H9 (cell line): ENCODE measurements around the gene RIPK4. TPM values are rescaled to one million over a fixed set of nuclear protein-coding genes. Genes with fewer than 3 reads are reported as not detected.

Experiments used
- DNase-seq: peaks from one replicate; pipeline ENCODE4 v3.0.0-alpha.2; 2017
- H2AFZ ChIP-seq: one replicate; pipeline ENCODE4 v1.6.1; 2013; ENCODE audit warnings: mild to moderate bottlenecking, low read length, control low read depth, moderate library complexity
- H2AK5ac ChIP-seq: 2 replicates; pipeline ENCODE4 v1.6.1; 2013; ENCODE audit warnings: low read length, control low read depth, mixed read lengths; ENCODE audit not compliant: insufficient read length
- H2BK120ac ChIP-seq: one replicate; pipeline ENCODE4 v1.6.1; 2013; ENCODE audit warnings: low read depth, mild to moderate bottlenecking, low read length, control low read depth, inconsistent platforms; ENCODE audit not compliant: poor library complexity, severe bottlenecking
- H2BK12ac ChIP-seq: 2 replicates; pipeline ENCODE4 v1.6.1; 2013; ENCODE audit warnings: low read length, control low read depth, mixed read lengths, low read depth; ENCODE audit not compliant: insufficient read length
- H2BK15ac ChIP-seq: 2 replicates; pipeline ENCODE4 v1.6.1; 2013; ENCODE audit warnings: low read depth, low read length, control low read depth
- H2BK20ac ChIP-seq: one replicate; pipeline ENCODE4 v1.6.1; 2013; ENCODE audit warnings: low read depth, mild to moderate bottlenecking, low read length, control low read depth, inconsistent platforms; ENCODE audit not compliant: poor library complexity, severe bottlenecking
- H2BK5ac ChIP-seq: 2 replicates; pipeline ENCODE4 v1.6.1; 2013; ENCODE audit warnings: low read length, control low read depth, mixed read lengths; ENCODE audit not compliant: insufficient read length
- H3K14ac ChIP-seq: 2 replicates; pipeline ENCODE4 v1.6.1; 2013; ENCODE audit warnings: low read length, control low read depth; ENCODE audit not compliant: insufficient read depth
- H3K18ac ChIP-seq: 2 replicates; pipeline ENCODE4 v1.6.1; 2013; ENCODE audit warnings: low read depth, mild to moderate bottlenecking, mixed read lengths, low read length, control low read depth; ENCODE audit not compliant: insufficient read length
- H3K23ac ChIP-seq: 2 replicates; pipeline ENCODE4 v1.6.1; 2013; ENCODE audit warnings: low read length, control low read depth, mixed read lengths, low read depth; ENCODE audit not compliant: insufficient read length
- H3K23me2 ChIP-seq: 2 replicates; pipeline ENCODE4 v1.6.1; 2013; ENCODE audit warnings: low read depth, mild to moderate bottlenecking, mixed read lengths, low read length, control low read depth; ENCODE audit not compliant: insufficient read length, poor library complexity, severe bottlenecking
- H3K27ac ChIP-seq: 2 replicates; pipeline ENCODE4 v1.5.1; 2013; ENCODE audit warnings: low read length, control low read depth, mixed read lengths, low read depth; ENCODE audit not compliant: insufficient read length
- H3K27me3 ChIP-seq: 2 replicates; pipeline ENCODE4 v1.6.1; 2013; ENCODE audit warnings: low read length, control low read depth, inconsistent platforms; ENCODE audit not compliant: insufficient read depth
- H3K4ac ChIP-seq: 2 replicates; pipeline ENCODE4 v1.6.1; 2013; ENCODE audit warnings: low read depth, mild to moderate bottlenecking, control low read depth, inconsistent platforms, low read length, moderate library complexity
- H3K4me1 ChIP-seq: 2 replicates; pipeline ENCODE4 v1.6.1; 2013; ENCODE audit warnings: low read length, control low read depth, inconsistent platforms; ENCODE audit not compliant: insufficient read depth
- H3K4me2 ChIP-seq: 2 replicates; pipeline ENCODE4 v1.6.1; 2013; ENCODE audit warnings: low read length, control low read depth, mixed read lengths; ENCODE audit not compliant: insufficient read length, insufficient read depth
- H3K56ac ChIP-seq: 2 replicates; pipeline ENCODE4 v1.6.1; 2013; ENCODE audit warnings: low read depth, mild to moderate bottlenecking, mixed read lengths, low read length, control low read depth; ENCODE audit not compliant: insufficient read length
- H3K79me1 ChIP-seq: 2 replicates; pipeline ENCODE4 v1.6.1; 2013; ENCODE audit warnings: low read depth, mild to moderate bottlenecking, moderate library complexity, low read length, control low read depth, inconsistent platforms; ENCODE audit not compliant: insufficient read depth, poor library complexity, severe bottlenecking
- H3K79me2 ChIP-seq: 2 replicates; pipeline ENCODE4 v1.6.1; 2013; ENCODE audit warnings: low read length, control low read depth, inconsistent platforms; ENCODE audit not compliant: insufficient read depth
- H3K9ac ChIP-seq: 2 replicates; pipeline ENCODE4 v1.6.1; 2013; ENCODE audit warnings: low read length, control low read depth, mixed read lengths; ENCODE audit not compliant: insufficient read length; ENCODE audit errors: extremely low read depth
- H3K9me3 ChIP-seq: one replicate; pipeline ENCODE4 v1.6.1; 2013; ENCODE audit warnings: low read depth, low read length, inconsistent platforms; ENCODE audit not compliant: control insufficient read depth
- H3T11ph ChIP-seq: one replicate; pipeline ENCODE4 v1.6.1; 2013; ENCODE audit warnings: mild to moderate bottlenecking, low read length, control low read depth, inconsistent platforms
- H4K20me1 ChIP-seq: one replicate; pipeline ENCODE4 v1.6.1; 2013; ENCODE audit not compliant: control insufficient read depth, insufficient read length, insufficient read depth
- H4K5ac ChIP-seq: 2 replicates; pipeline ENCODE4 v1.6.1; 2013; ENCODE audit warnings: low read depth, mild to moderate bottlenecking, mixed read lengths, low read length, control low read depth; ENCODE audit not compliant: insufficient read length
- H4K8ac ChIP-seq: replicated peaks from 2 replicates; pipeline ENCODE4 v1.6.1; 2013; ENCODE audit warnings: low read length, control low read depth, mixed read lengths, low read depth; ENCODE audit not compliant: insufficient read length
- H4K91ac ChIP-seq: 2 replicates; pipeline ENCODE4 v1.6.1; 2013; ENCODE audit warnings: low read depth, mild to moderate bottlenecking, moderate library complexity, mixed read lengths, low read length, control low read depth; ENCODE audit not compliant: insufficient read length
- H3K27ac Mint-ChIP-seq, 3 experiments: 2 replicates in 2 of 3; 3 replicates in 1 of 3; pipeline ENCODE4 v1.8.0; 2020 to 2021; ENCODE audit warnings: mixed read lengths in 3 of 3, mild to moderate bottlenecking in 1 of 3, moderate library complexity in 1 of 3
- H3K27me3 Mint-ChIP-seq: 2 replicates; pipeline ENCODE4 v1.8.0; 2021; ENCODE audit warnings: low read depth, mild to moderate bottlenecking, moderate library complexity, mixed read lengths
- H3K36me3 Mint-ChIP-seq, 3 experiments: 2 replicates in 2 of 3; 3 replicates in 1 of 3; pipeline ENCODE4 v1.8.0; 2020 to 2021; ENCODE audit warnings: low read depth in 3 of 3, mixed read lengths in 3 of 3; ENCODE audit not compliant: insufficient read depth in 1 of 3
- H3K4me1 Mint-ChIP-seq, 2 experiments: 2 replicates each; pipeline ENCODE4 v1.8.0; 2020; ENCODE audit warnings: mixed read lengths in 2 of 2
- H3K4me3 Mint-ChIP-seq, 2 experiments: 2 replicates in 1 of 2; 3 replicates in 1 of 2; pipeline ENCODE4 v1.8.0; 2020 to 2021; ENCODE audit warnings: mild to moderate bottlenecking in 2 of 2, mixed read lengths in 2 of 2, moderate library complexity in 1 of 2
- H3K9me3 Mint-ChIP-seq, 2 experiments: 2 replicates in 1 of 2; 3 replicates in 1 of 2; pipeline ENCODE4 v1.8.0; 2020; ENCODE audit warnings: mild to moderate bottlenecking in 2 of 2, mixed read lengths in 2 of 2, moderate library complexity in 1 of 2
- WGBS: extraction: QIAGEN DNeasy Blood & Tissue Kit; methylation state at CpG from one replicate; pipeline ENCODE4 v1.1.7; 2013; ENCODE audit warnings: missing lambda C conversion rate, low lambda C conversion rate, mixed read lengths; ENCODE audit not compliant: insufficient read length; ENCODE audit errors: extremely low coverage; 5-methylcytosine and 5-hydroxymethylcytosine counted together
- total RNA-seq: library from RNA; stranded (reverse); gene quantifications from 2 replicates; pipeline ENCODE4 v1.2.1, GENCODE V29; 2021
- TF ChIP-seq, protein P1 (sequence below): fragments of 200-600 bp; sonication (generic); conservative IDR thresholded peaks from 3 replicates; pipeline ENCODE4 v1.8.0; 2021; ENCODE audit warnings: antibody characterized with exemption, mild to moderate bottlenecking

RIPK4 gene
- total RNA-seq, 1 experiment from 2014 or later, result 2.9 TPM

DNA sequence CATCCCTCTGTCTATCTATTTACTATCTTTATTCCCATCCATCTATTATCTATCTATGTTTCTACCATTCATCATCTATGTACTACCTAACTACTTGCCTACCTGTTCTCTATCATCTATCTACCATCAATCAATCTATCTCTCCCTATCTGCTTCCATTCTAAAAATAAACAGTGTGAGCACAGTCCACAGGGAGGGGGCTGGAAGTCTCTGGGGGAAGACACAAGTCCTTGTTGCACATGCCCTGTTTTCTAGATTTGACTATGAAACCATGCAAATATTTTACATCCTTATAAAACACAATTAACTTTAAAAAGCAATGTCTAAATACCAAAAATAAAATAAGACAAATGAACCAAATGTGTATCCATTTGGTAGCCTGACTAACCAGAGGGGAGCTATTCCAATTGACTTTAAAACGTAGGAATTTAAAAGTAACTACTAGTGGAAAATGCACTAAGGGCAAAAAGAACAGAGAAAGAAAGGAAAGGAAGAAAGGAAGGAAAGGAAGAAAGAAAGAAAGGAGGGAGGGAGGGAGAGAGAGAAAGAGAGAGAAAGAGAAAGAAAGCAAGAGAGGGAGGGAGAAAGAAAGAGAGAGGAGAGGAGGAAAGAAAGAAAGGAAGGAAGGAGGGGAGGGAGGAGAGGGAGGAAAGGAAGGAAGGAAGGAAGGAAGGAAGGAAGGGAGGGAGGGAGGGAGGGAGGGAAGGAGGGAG, 13.6 kb upstream of the RIPK4 start:
- no peaks in the 10 kb centered on the region for H3K4me1 ChIP-seq
- no peaks in the 10 kb centered on the region for H4K20me1 ChIP-seq
- H4K8ac ChIP-seq, result no peak overlapping the region
- H3K79me1 ChIP-seq, result no peaks in the 10 kb centered on the region
- H2BK20ac ChIP-seq, result no peak overlapping the region
- H3K56ac ChIP-seq, result no peak overlapping the region
- Mint-ChIP-seq H3K27ac (no peak overlapping the region), H3K27me3 (peaks cover 19% of the 10 kb centered on the region), H3K4me3 (no peak overlapping the region), H3K36me3 (no peaks in the 10 kb centered on the region), H3K4me1 (peaks cover 19 to 22% of the 10 kb centered on the region in 2 experiments), H3K9me3 (no peaks in the 10 kb centered on the region; a peak in 1 of 5 replicates)
- H4K91ac ChIP-seq, result no peak overlapping the region
- no peak overlapping the region for H2BK12ac ChIP-seq
- H4K5ac ChIP-seq, result no peak overlapping the region
- no peak overlapping the region for H3K9ac ChIP-seq
- H3K9me3 ChIP-seq, result no peaks in the 10 kb centered on the region
- H3K4me2 ChIP-seq, result no peak overlapping the region
- no peak overlapping the region for H3T11ph ChIP-seq
- no peak overlapping the region for H2BK5ac ChIP-seq
- no peaks in the 10 kb centered on the region for H3K23me2 ChIP-seq
- H2BK15ac ChIP-seq, result no peak overlapping the region
- H3K4ac ChIP-seq, result no peak overlapping the region
- no peak overlapping the region for H2AFZ ChIP-seq
- no peaks in the 10 kb centered on the region for H3K27me3 ChIP-seq
- no peak overlapping the region for H3K14ac ChIP-seq
- no peak overlapping the region for H2AK5ac ChIP-seq
- DNase-seq, result no peak
- H3K18ac ChIP-seq, result no peak overlapping the region
- H3K27ac ChIP-seq, result no peak overlapping the region
- TF ChIP-seq, protein P1, sequence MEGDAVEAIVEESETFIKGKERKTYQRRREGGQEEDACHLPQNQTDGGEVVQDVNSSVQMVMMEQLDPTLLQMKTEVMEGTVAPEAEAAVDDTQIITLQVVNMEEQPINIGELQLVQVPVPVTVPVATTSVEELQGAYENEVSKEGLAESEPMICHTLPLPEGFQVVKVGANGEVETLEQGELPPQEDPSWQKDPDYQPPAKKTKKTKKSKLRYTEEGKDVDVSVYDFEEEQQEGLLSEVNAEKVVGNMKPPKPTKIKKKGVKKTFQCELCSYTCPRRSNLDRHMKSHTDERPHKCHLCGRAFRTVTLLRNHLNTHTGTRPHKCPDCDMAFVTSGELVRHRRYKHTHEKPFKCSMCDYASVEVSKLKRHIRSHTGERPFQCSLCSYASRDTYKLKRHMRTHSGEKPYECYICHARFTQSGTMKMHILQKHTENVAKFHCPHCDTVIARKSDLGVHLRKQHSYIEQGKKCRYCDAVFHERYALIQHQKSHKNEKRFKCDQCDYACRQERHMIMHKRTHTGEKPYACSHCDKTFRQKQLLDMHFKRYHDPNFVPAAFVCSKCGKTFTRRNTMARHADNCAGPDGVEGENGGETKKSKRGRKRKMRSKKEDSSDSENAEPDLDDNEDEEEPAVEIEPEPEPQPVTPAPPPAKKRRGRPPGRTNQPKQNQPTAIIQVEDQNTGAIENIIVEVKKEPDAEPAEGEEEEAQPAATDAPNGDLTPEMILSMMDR, result no peak
- H2BK120ac ChIP-seq, result no peak overlapping the region
- no peaks in the 10 kb centered on the region for H3K79me2 ChIP-seq
- no CpG with 5 or more reads among the region's 1 CpG for WGBS
- H3K23ac ChIP-seq, result no peak overlapping the region
